ENCODE results near the gene MTPN. TPM values are rescaled to one million over a fixed set of nuclear protein-coding genes. Genes with fewer than 3 reads are reported as not detected.

MTPN gene
- total RNA-seq, 4 donors from 2014 or later, result 100 to 182 (median 145) TPM

GRCh38 chr7:135936497-135937217 lies 40.5 kb downstream of the MTPN start:
- no peak for TF ChIP-seq POLR2A (IDR thresholded peaks at IDR 0.05)
- no peak for TF ChIP-seq CTCF (IDR thresholded peaks at IDR 0.05)
- Histone ChIP-seq H3K27me3 (no peaks in the 10 kb centered on the region), H3K9me3 (no peaks in the 10 kb centered on the region), H3K4me3 (no peak overlapping the region), H3K36me3 (no peaks in the 10 kb centered on the region), H3K4me1 (peaks cover 0 to 26% (median 5%) of the 10 kb centered on the region in 3 donors), H3K27ac (no peak overlapping the region)
- 45 to 53% methylated on average over 2 of the region's 2 CpGs for WGBS, 2 donors
- DNase-seq, result no peak
- intact Hi-C loops (cut with DNase I), result no loop called here

GRCh38 chr7:135934651-135935050 lies 42.5 kb downstream of the MTPN start:
- 84 to 96% methylated on average over 2 of the region's 2 CpGs for WGBS, 2 donors
- Histone ChIP-seq H3K27ac (peak overlapping the region in 1 of 4 donors; percentile 4), H3K9me3 (no peaks in the 10 kb centered on the region), H3K4me1 (peaks cover 0 to 46% (median 5%) of the 10 kb centered on the region in 3 donors), H3K27me3 (no peaks in the 10 kb centered on the region), H3K4me3 (no peak overlapping the region), H3K36me3 (peaks cover 0 to 4% (median 0%) of the 10 kb centered on the region in 3 donors)
- TF ChIP-seq CTCF (IDR thresholded peaks at IDR 0.05) (no peak), POLR2A (IDR thresholded peaks at IDR 0.05) (no peak)
- intact Hi-C loops (cut with DNase I), result no loop called here
- DNase-seq, result no peak

GRCh38 chr7:135933509-135934188 lies 43.5 kb downstream of the MTPN start:
- DNase-seq, result no peak
- Histone ChIP-seq H3K4me3 (no peak overlapping the region), H3K4me1 (peaks cover 0 to 56% (median 5%) of the 10 kb centered on the region in 3 donors), H3K27ac (peak overlapping the region in 1 of 4 donors; percentile 22), H3K36me3 (peaks cover 0 to 14% (median 3%) of the 10 kb centered on the region in 3 donors), H3K9me3 (no peaks in the 10 kb centered on the region), H3K27me3 (no peaks in the 10 kb centered on the region)
- WGBS, 2 donors, result 66 to 84% methylated on average over 2 of the region's 2 CpGs
- TF ChIP-seq CTCF (IDR thresholded peaks at IDR 0.05) (no peak), POLR2A (IDR thresholded peaks at IDR 0.05) (no peak)
- intact Hi-C loops (cut with DNase I), result no loop called here

GRCh38 chr7:135932131-135932530 lies 45.0 kb downstream of the MTPN start:
- intact Hi-C loops (cut with DNase I), result no loop called here
- H3K9me3 ChIP-seq, result no peaks in the 10 kb centered on the region
- peaks cover 0 to 63% (median under 1%) of the 10 kb centered on the region in 3 donors for H3K4me1 ChIP-seq
- H3K4me3 ChIP-seq, result no peak overlapping the region
- WGBS, 2 donors, result 80 to 87% methylated on average over 5 of the region's 5 CpGs
- no peak for DNase-seq
- TF ChIP-seq POLR2A (IDR thresholded peaks at IDR 0.05) (no peak), CTCF (IDR thresholded peaks at IDR 0.05) (no peak)
- H3K27ac ChIP-seq, result no peak overlapping the region
- peaks cover 0 to 27% (median 3%) of the 10 kb centered on the region in 3 donors for H3K36me3 ChIP-seq
- no peaks in the 10 kb centered on the region for H3K27me3 ChIP-seq

All from esophagus squamous epithelium (tissue), 5 donors.